SU-DHL-6 (cell line): ENCODE measurements around the gene DOCK3.

ENCODE experiments used
- H2AFZ ChIP-seq: fragments of 200-600 bp; sonication (generic); 2 replicates; pipeline ENCODE4 v1.6.1; 2014; ENCODE audit warnings: low read depth, mild to moderate bottlenecking, moderate library complexity, mixed read lengths, antibody characterized with exemption, low read length; ENCODE audit not compliant: severe bottlenecking
- H3F3A ChIP-seq: fragments of 200-600 bp; shearing (Covaris generic); 2 replicates; pipeline ENCODE4 v1.6.0; 2016; ENCODE audit warnings: antibody characterized with exemption, mild to moderate bottlenecking; ENCODE audit not compliant: insufficient read depth
- H3K27ac ChIP-seq: fragments of 200-600 bp; sonication (generic); 2 replicates; pipeline ENCODE4 v1.5.1; 2016; ENCODE audit warnings: low read depth, mild to moderate bottlenecking, low read length, moderate library complexity, mixed read lengths
- H3K27me3 ChIP-seq: fragments of 200-600 bp; sonication (generic), shearing (Covaris generic); 2 replicates; pipeline ENCODE4 v1.6.0; 2014; ENCODE audit warnings: mild to moderate bottlenecking, low read length
- H3K36me3 ChIP-seq: fragments of 200-600 bp; sonication (generic); 2 replicates; pipeline ENCODE4 v1.6.1; 2014; ENCODE audit warnings: mild to moderate bottlenecking, low read length, mixed read lengths
- H3K4me2 ChIP-seq: fragments of 300-600, 200-600 bp; shearing (Covaris generic), sonication (generic); 2 replicates; pipeline ENCODE4 v1.6.0; 2014; ENCODE audit warnings: low read length, low read depth, mild to moderate bottlenecking; ENCODE audit not compliant: poor library complexity, severe bottlenecking
- H3K4me3 ChIP-seq: fragments of 200-600 bp; sonication (generic); 2 replicates; pipeline ENCODE4 v1.5.1; 2014; ENCODE audit warnings: antibody characterized with exemption, low read length, mild to moderate bottlenecking, mixed read lengths; ENCODE audit not compliant: insufficient read depth, poor library complexity, severe bottlenecking
- H3K79me2 ChIP-seq: fragments of 200-600 bp; sonication (generic); 2 replicates; pipeline ENCODE4 v1.6.1; 2014; ENCODE audit warnings: mild to moderate bottlenecking, low read length, moderate library complexity; ENCODE audit not compliant: insufficient read depth
- H3K9ac ChIP-seq: fragments of 200-600 bp; sonication (generic); 2 replicates; pipeline ENCODE4 v1.7.0; 2014; ENCODE audit warnings: mild to moderate bottlenecking, low read length
- H3K9me2 ChIP-seq: fragments of 200-600 bp; sonication (generic); replicated peaks from 2 replicates; pipeline ENCODE4 v1.6.1; 2014; ENCODE audit warnings: low read length; ENCODE audit not compliant: insufficient read depth
- H3K9me3 ChIP-seq: fragments of 200-600 bp; sonication (generic); 2 replicates; pipeline ENCODE4 v1.6.1; 2014; ENCODE audit warnings: low read length, mixed read lengths; ENCODE audit not compliant: insufficient read depth
- H4K20me1 ChIP-seq: fragments of 200-600 bp; sonication (generic); 2 replicates; pipeline ENCODE4 v1.6.1; 2014; ENCODE audit warnings: low read depth, mild to moderate bottlenecking, antibody characterized with exemption, low read length, moderate library complexity, mixed read lengths
- CTCF ChIP-seq: fragments of 200-600 bp; sonication (generic); IDR thresholded peaks from one replicate; pipeline ENCODE4 v1.5.1; 2017; ENCODE audit warnings: antibody characterized with exemption, mild to moderate bottlenecking, low read length, moderate library complexity; ENCODE audit not compliant: insufficient read depth, poor library complexity, severe bottlenecking
- EZH2phosphoT487 ChIP-seq: fragments of 200-600 bp; sonication (generic), shearing (Covaris generic); conservative IDR thresholded peaks from 2 replicates; pipeline ENCODE4 v1.6.1; 2018; ENCODE audit warnings: mild to moderate bottlenecking, antibody characterized with exemption, low read length, moderate library complexity, mixed read lengths

DOCK3 gene

GRCh38 chr3:51429138-51429537 lies 754.4 kb downstream of the DOCK3 start:
- TF ChIP-seq CTCF (no peak), EZH2phosphoT487 (no peak)
- Histone ChIP-seq H3K9me3 (no peaks in the 10 kb centered on the region), H3K79me2 (0 out of 2 replicates have a peak, but pooled peaks cover 3% of the 10 kb centered on the region), H4K20me1 (peaks cover 1% of the 10 kb centered on the region; the same call in 1 of the 2 replicates), H3K4me2 (no peak overlapping the region), H3K36me3 (peaks cover 49% of the 10 kb centered on the region), H3K9ac (no peak overlapping the region), H3K27me3 (no peaks in the 10 kb centered on the region), H3K9me2 (no peaks in the 10 kb centered on the region), H2AFZ (no peak overlapping the region), H3K27ac (no peak overlapping the region), H3K4me3 (no peak overlapping the region), H3F3A (no peaks in the 10 kb centered on the region)
